NT2/D1 (cell line): Measurements from ENCODE around the gene FAS.
"Not testable (repeated sequence)": the region's sequence is repeated elsewhere in the genome, so short reads cannot be mapped to it uniquely, and the experiment has no call there.

Source experiments
- YY1 ChIP-seq: IDR thresholded peaks from 2 replicates; pipeline ENCODE4 v1.6.1; 2011; ENCODE audit not compliant: insufficient read length, insufficient read depth
- ZNF274 ChIP-seq: IDR thresholded peaks from 2 replicates; pipeline ENCODE4 v1.6.1; 2011; ENCODE audit warnings: mild to moderate bottlenecking, low read depth, low read length

- TF ChIP-seq ZNF274, YY1: not testable (repeated sequence)
These were observed 30.9 kb downstream of the FAS start for GRCh38 chr10:89021526-89021925.
